H1 (cell line): ENCODE data around the gene RAB3GAP2. TPM values are rescaled to one million over a fixed set of nuclear protein-coding genes. Genes with fewer than 3 reads are reported as not detected.
A peak's percentile ranks its signal among the peaks of the same experiment; 100 is the strongest.

Source experiments
- CTCF ChIA-PET: fragments of 300-600 bp; sonication (Branson Sonifier 250); formaldehyde crosslinking; loops from one replicate; lab custom pipeline; 2021; ENCODE audit not compliant: partially characterized antibody; lab: Charles Lee
- POLR2A ChIA-PET: fragments of 300-600 bp; sonication (Branson Sonifier 250); formaldehyde crosslinking; loops from one replicate; lab custom pipeline; 2021; ENCODE audit warnings: inconsistent platforms; ENCODE audit not compliant: partially characterized antibody; lab: Charles Lee
- DNase-seq, 2 experiments: peaks; one replicate each; pipeline versions ENCODE4 v3.0.0 to v3.0.0-alpha.2; 2010 to 2022; ENCODE audit warnings: low spot score in 2 of 2, low read depth in 1 of 2, mixed read lengths in 1 of 2
- FAIRE-seq: peaks from 2 replicates; lab custom pipeline; 2011; peaks lifted over from hg19 to GRCh38; lab: Jason Lieb, UNC
- H2AFZ ChIP-seq: 2 replicates; pipeline ENCODE4 v1.8.1; 2012; ENCODE audit warnings: low read length, inconsistent platforms
- H2AK5ac ChIP-seq: 2 replicates; pipeline ENCODE4 v1.6.1; 2013; ENCODE audit warnings: low read depth, low read length
- H2BK120ac ChIP-seq: replicated peaks from 2 replicates; pipeline ENCODE3; 2013; ENCODE audit warnings: low read depth, low read length, inconsistent platforms
- H2BK12ac ChIP-seq: 2 replicates; pipeline ENCODE4 v1.6.1; 2013; ENCODE audit warnings: low read depth, low read length
- H2BK15ac ChIP-seq: 2 replicates; pipeline ENCODE4 v1.6.1; 2013; ENCODE audit warnings: low read length
- H2BK20ac ChIP-seq: 2 replicates; pipeline ENCODE4 v1.6.1; 2013; ENCODE audit warnings: low read length
- H2BK5ac ChIP-seq: 2 replicates; pipeline ENCODE4 v1.6.1; 2013; ENCODE audit warnings: low read depth, low read length
- H3K14ac ChIP-seq: 2 replicates; pipeline ENCODE4 v1.6.1; 2013; ENCODE audit warnings: inconsistent platforms; ENCODE audit not compliant: insufficient read length
- H3K18ac ChIP-seq: 2 replicates; pipeline ENCODE4 v1.6.1; 2013; ENCODE audit warnings: low read length; ENCODE audit errors: extremely low read depth
- H3K23ac ChIP-seq: 2 replicates; pipeline ENCODE4 v1.6.1; 2013; ENCODE audit warnings: inconsistent platforms; ENCODE audit not compliant: insufficient read length
- H3K23me2 ChIP-seq: 2 replicates; pipeline ENCODE4 v1.6.1; 2013; ENCODE audit warnings: low read depth, low read length
- H3K27ac ChIP-seq: 2 replicates; pipeline ENCODE4 v1.6.1; 2011; ENCODE audit warnings: low read depth, low read length, inconsistent platforms
- H3K27me3 ChIP-seq, 4 experiments: replicated peaks in 1 of 4; 1 replicate in 1 of 4; 2 replicates in 3 of 4; pipeline versions ENCODE4 v1.6.1 to v1.8.1; 2011 to 2013; ENCODE audit warnings: low read length in 3 of 4, mild to moderate bottlenecking in 3 of 4, inconsistent platforms in 2 of 4, mixed read lengths in 2 of 4, moderate library complexity in 1 of 4; ENCODE audit not compliant: control insufficient read depth in 3 of 4, insufficient read depth in 3 of 4; ENCODE audit errors: extremely low read depth in 1 of 4
- H3K36me3 ChIP-seq, 4 experiments: 2 replicates each; pipeline versions ENCODE4 v1.6.1 to v1.8.1; 2011 to 2013; ENCODE audit warnings: mild to moderate bottlenecking in 4 of 4, low read length in 3 of 4, moderate library complexity in 2 of 4, control low read depth in 1 of 4, inconsistent platforms in 1 of 4; ENCODE audit not compliant: insufficient read depth in 4 of 4, control insufficient read depth in 2 of 4
- H3K4ac ChIP-seq: replicated peaks from 2 replicates; pipeline ENCODE3; 2013; ENCODE audit warnings: low read length, low read depth, mixed read lengths, inconsistent platforms; ENCODE audit not compliant: insufficient read length
- H3K4me1 ChIP-seq, 4 experiments: replicated peaks in 1 of 4; 1 replicate in 1 of 4; 2 replicates in 3 of 4; pipeline versions ENCODE4 v1.6.1 to v1.8.1; 2011 to 2013; ENCODE audit warnings: low read length in 3 of 4, inconsistent platforms in 2 of 4, mixed read lengths in 1 of 4; ENCODE audit not compliant: insufficient read depth in 4 of 4, control insufficient read depth in 3 of 4
- H3K4me2 ChIP-seq, 2 experiments: 2 replicates each; pipeline versions ENCODE4 v1.6.1 to v1.8.1; 2011 to 2013; ENCODE audit warnings: low read depth in 2 of 2, low read length in 2 of 2, control low read depth in 1 of 2, inconsistent platforms in 1 of 2, mild to moderate bottlenecking in 1 of 2; ENCODE audit not compliant: insufficient read depth in 1 of 2
- H3K4me3 ChIP-seq, 4 experiments: fragments of 200-600, 300-600 bp in 1 of 4; sonication (generic), shearing (Covaris generic), sonication (Bioruptor Twin) in 1 of 4; 2 replicates each; pipeline versions ENCODE4 v1.5.1 to v1.8.1; 2011 to 2016; ENCODE audit warnings: low read length in 4 of 4, low read depth in 3 of 4, control low read depth in 2 of 4, inconsistent platforms in 2 of 4, mild to moderate bottlenecking in 2 of 4, mixed read lengths in 1 of 4, moderate library complexity in 1 of 4; ENCODE audit not compliant: insufficient read depth in 2 of 4; ENCODE audit errors: extremely low read depth in 1 of 4
- H3K56ac ChIP-seq: replicated peaks from 2 replicates; pipeline ENCODE3; 2013; ENCODE audit warnings: low read depth, mild to moderate bottlenecking, mixed read lengths, low read length, inconsistent platforms; ENCODE audit not compliant: insufficient read length
- H3K79me1 ChIP-seq: 2 replicates; pipeline ENCODE4 v1.6.1; 2013; ENCODE audit warnings: low read depth, low read length, control low read depth
- H3K79me2 ChIP-seq, 2 experiments: 2 replicates each; pipeline versions ENCODE4 v1.6.1 to v1.8.1; 2012 to 2013; ENCODE audit warnings: low read length in 2 of 2, mild to moderate bottlenecking in 2 of 2, inconsistent platforms in 1 of 2; ENCODE audit not compliant: insufficient read depth in 2 of 2, control insufficient read depth in 1 of 2
- H3K9ac ChIP-seq, 4 experiments: replicated peaks in 1 of 4; 1 replicate in 1 of 4; 2 replicates in 3 of 4; pipeline versions ENCODE4 v1.6.1 to v1.8.1; 2011 to 2013; ENCODE audit warnings: low read depth in 3 of 4, low read length in 3 of 4, control low read depth in 2 of 4, mild to moderate bottlenecking in 2 of 4, moderate library complexity in 2 of 4, inconsistent platforms in 1 of 4; ENCODE audit errors: extremely low read depth in 1 of 4
- H3K9me3 ChIP-seq, 2 experiments: 2 replicates each; pipeline versions ENCODE4 v1.6.1 to v1.8.1; 2012 to 2013; ENCODE audit warnings: mild to moderate bottlenecking in 2 of 2, moderate library complexity in 2 of 2, control low read depth in 1 of 2, inconsistent platforms in 1 of 2, low read depth in 1 of 2, low read length in 1 of 2, mixed read lengths in 1 of 2; ENCODE audit not compliant: insufficient read depth in 2 of 2
- H4K20me1 ChIP-seq, 2 experiments: replicated peaks in 1 of 2; 2 replicates each; pipeline versions ENCODE3 to v1.8.1; 2011 to 2013; ENCODE audit warnings: inconsistent platforms in 2 of 2, low read length in 2 of 2, mild to moderate bottlenecking in 1 of 2; ENCODE audit not compliant: insufficient read depth in 2 of 2, control insufficient read depth in 1 of 2
- H4K5ac ChIP-seq: 2 replicates; pipeline ENCODE4 v1.6.1; 2013; ENCODE audit warnings: low read length, low read depth, mixed read lengths, inconsistent platforms; ENCODE audit not compliant: insufficient read length
- H4K8ac ChIP-seq: 2 replicates; pipeline ENCODE4 v1.8.0; 2013; ENCODE audit warnings: mild to moderate bottlenecking, moderate library complexity, low read length, inconsistent platforms; ENCODE audit not compliant: insufficient read depth; ENCODE audit errors: extremely low read depth
- H4K91ac ChIP-seq: replicated peaks from 2 replicates; pipeline ENCODE3; 2013; ENCODE audit warnings: low read length, mixed read lengths, inconsistent platforms; ENCODE audit not compliant: insufficient read length
- CREB1 ChIP-seq: IDR thresholded peaks from 2 replicates; pipeline ENCODE4 v1.6.1; 2012; ENCODE audit warnings: inconsistent platforms
- CTCF ChIP-seq, 3 experiments: IDR thresholded peaks; 1 replicate in 2 of 3; 2 replicates in 1 of 3; pipeline versions ENCODE4 v1.5.1 to v1.6.1; 2011; ENCODE audit warnings: low read length in 3 of 3, mild to moderate bottlenecking in 3 of 3, inconsistent platforms in 2 of 3, low read depth in 1 of 3, moderate library complexity in 1 of 3; ENCODE audit not compliant: insufficient read depth in 1 of 3; ENCODE audit errors: control extremely low read depth in 1 of 3
- RAD21 ChIP-seq, 2 experiments: IDR thresholded peaks in 1 of 2; conservative IDR thresholded peaks in 1 of 2; 2 replicates each; pipeline ENCODE4 v1.6.1; 2011; ENCODE audit warnings: low read depth in 2 of 2, low read length in 2 of 2, improper control_type of control experiment in 1 of 2, inconsistent platforms in 1 of 2, mild to moderate bottlenecking in 1 of 2, moderate library complexity in 1 of 2
- WGBS, 2 experiments: shearing (Covaris generic) in 1 of 2; methylation state at CpG; one replicate each; pipeline versions ENCODE4 v1.1.6 to v1.1.7; 2013 to 2015; ENCODE audit warnings: low lambda C conversion rate in 2 of 2, mixed read lengths in 2 of 2, inconsistent platforms in 1 of 2, low coverage in 1 of 2, missing lambda C conversion rate in 1 of 2; ENCODE audit not compliant: insufficient replicate concordance in 2 of 2, insufficient coverage in 1 of 2, insufficient read length in 1 of 2; ENCODE audit errors: extremely low coverage in 1 of 2, missing lambda C conversion rate in 1 of 2; 5-methylcytosine and 5-hydroxymethylcytosine counted together
- polyA plus RNA-seq, 7 experiments: library from polyadenylated mRNA; depleted of rRNA in 3 of 7; stranded (reverse) in 5 of 7; unstranded in 2 of 7; fragments of >200 nt in 5 of 7; fragments of 200-250 nt in 2 of 7; gene quantifications; 1 replicate in 5 of 7; 2 replicates in 1 of 7; 4 replicates in 1 of 7; pipeline versions ENCODE4 v1.2.1 to v1.2.3, GENCODE V29; 2011 to 2013; ENCODE audit warnings: missing spikeins in 2 of 7, mixed read lengths in 2 of 7
- total RNA-seq: library from RNA; stranded (reverse); fragmentation: NEBNext Ultra II Directional; extraction: Animal tissue kit (Norgen Biotek cat#: 25700); gene quantifications from 2 replicates; pipeline ENCODE4 v1.2.1, GENCODE V29; 2021

The RAB3GAP2 gene
- total and polyA plus RNA-seq, 2 of the 8 experiments (the other 6 are each of a cell fraction or from before 2014, with no cell fraction given), result 19.7 to 52.7 TPM

DNA sequence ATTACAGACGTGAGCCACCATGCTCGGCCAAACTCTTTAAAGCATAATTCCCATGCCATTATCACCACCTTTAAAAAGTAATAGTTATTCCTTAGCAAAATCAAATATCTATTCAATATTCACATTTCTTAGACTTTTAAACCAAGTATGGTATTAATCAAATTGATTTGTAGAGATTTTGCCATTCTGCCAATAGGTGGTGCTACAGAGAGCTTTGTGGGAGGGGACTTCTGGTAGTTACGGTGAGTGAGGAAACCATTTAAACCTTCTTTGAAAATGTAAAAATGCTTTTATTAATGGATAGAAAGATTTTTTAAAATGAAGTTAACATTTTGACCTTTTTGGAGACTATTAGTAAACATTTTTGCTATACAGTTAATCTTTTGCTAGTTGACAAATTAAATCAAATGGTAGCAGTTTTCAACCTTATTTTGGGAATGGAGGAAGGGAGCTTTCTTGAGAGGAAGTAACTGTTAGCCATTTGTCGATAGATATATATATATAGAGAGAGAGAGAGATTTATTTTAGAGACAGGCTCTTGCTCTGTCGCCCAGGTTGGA lies 159.0 kb downstream of the RAB3GAP2 start:
- no peak overlapping the region for H4K5ac ChIP-seq
- FAIRE-seq, result no peak
- no peaks in the 10 kb centered on the region for H3K27me3 ChIP-seq
- no peaks in the 10 kb centered on the region for H3K23me2 ChIP-seq
- no peak overlapping the region for H3K4ac ChIP-seq
- no peak overlapping the region for H3K23ac ChIP-seq
- H2BK20ac ChIP-seq, result no peak overlapping the region
- H3K79me2 ChIP-seq, result no peaks in the 10 kb centered on the region
- H3K27ac ChIP-seq, result no peak overlapping the region
- no peaks in the 10 kb centered on the region for H3K9me3 ChIP-seq
- no peaks in the 10 kb centered on the region for H3K79me1 ChIP-seq
- H4K91ac ChIP-seq, result no peak overlapping the region
- H3K9ac ChIP-seq, result no peak overlapping the region
- H4K20me1 ChIP-seq, result no peaks in the 10 kb centered on the region
- no peak overlapping the region for H2BK120ac ChIP-seq
- peaks cover 5 to 50% (median 25%) of the 10 kb centered on the region in 4 experiments; a peak in 7 of 8 replicates for H3K36me3 ChIP-seq
- WGBS, 2 experiments, result 90% methylated on average over 5 of the region's 5 CpGs; no CpG with 5 or more reads in 1 of the 2 experiments
- H3K14ac ChIP-seq, result no peak overlapping the region
- H3K4me3 ChIP-seq, result no peak overlapping the region
- no peak overlapping the region for H2AFZ ChIP-seq
- CTCF ChIA-PET, result interaction anchor here (0.6 to 3.2 kb wide), 38 partner anchors 8 to 686 kb away, joined by 3 to 38 read pairs (median 4); partner anchors contain the start of genes BPNT1 and IARS2
- DNase-seq, result no peak
- H2AK5ac ChIP-seq, result no peak overlapping the region
- no peaks in the 10 kb centered on the region for H3K4me1 ChIP-seq
- H3K4me2 ChIP-seq, result no peak overlapping the region
- no peak overlapping the region for H4K8ac ChIP-seq
- no peak overlapping the region for H3K18ac ChIP-seq
- H2BK15ac ChIP-seq, result no peak overlapping the region
- POLR2A ChIA-PET, result interaction anchor here (0.5 to 1.4 kb wide), 4 partner anchors 9 to 158 kb away, joined by 3 to 4 read pairs (median 4); no protein-coding TSS in a partner anchor
- H2BK5ac ChIP-seq, result no peak overlapping the region
- H2BK12ac ChIP-seq, result no peak overlapping the region
- no peak overlapping the region for H3K56ac ChIP-seq
- TF ChIP-seq RAD21 (IDR thresholded peaks at IDR 0.05 in 1 of 2, conservative IDR thresholded peaks at IDR 0.05 in 1 of 2; ENCODE audit: low read depth in 2 of 2, low read length in 2 of 2) (peak; percentile 24 to 25; a peak in 3 of 4 replicates), CREB1 (no peak), CTCF (IDR thresholded peaks at IDR 0.05; ENCODE audit: control extremely low read depth in 1 of 3, insufficient read depth in 1 of 3, low read depth in 1 of 3, low read length in 3 of 3) (peak in 2 of 3 experiments; percentile 20 to 62; a peak in 2 of 4 replicates)
